Ascending aorta (tissue), 2 donors: ENCODE data around the gene CD72. TPM values are rescaled to one million over a fixed set of nuclear protein-coding genes. Genes with fewer than 3 reads are reported as not detected.

ENCODE experiments used
- DNase-seq, 2 donors: peaks; one replicate each; pipeline ENCODE4 v3.0.0-alpha.2; 2019; ENCODE audit warnings: low spot score in 2 of 2
- H3K27ac ChIP-seq, 2 donors: fragments of 200-600 bp; sonication (generic); one replicate each; pipeline ENCODE4 v1.5.1; 2016 to 2017; ENCODE audit warnings: mild to moderate bottlenecking in 1 of 2
- H3K27me3 ChIP-seq: fragments of 200-600 bp; sonication (generic); one replicate; pipeline ENCODE4 v1.5.1; 2017
- H3K36me3 ChIP-seq, 2 donors: fragments of 200-600 bp; sonication (generic); one replicate each; pipeline ENCODE4 v1.5.1; 2016
- H3K4me1 ChIP-seq, 2 donors: fragments of 200-600 bp; sonication (generic); one replicate each; pipeline ENCODE4 v1.5.1; 2016 to 2017; ENCODE audit warnings: mild to moderate bottlenecking in 1 of 2
- H3K4me3 ChIP-seq, 2 donors: fragments of 200-600 bp; sonication (generic); one replicate each; pipeline ENCODE4 v1.5.1; 2016 to 2017; ENCODE audit warnings: mild to moderate bottlenecking in 1 of 2
- H3K9me3 ChIP-seq, 2 donors: fragments of 200-600 bp; sonication (generic); one replicate each; pipeline ENCODE4 v1.5.1; 2016
- CTCF ChIP-seq, 3 experiments: fragments of 200-600 bp in 2 of 3; fragments of 450-650 bp in 1 of 3; sonication (generic) in 2 of 3; IDR thresholded peaks; one replicate each; pipeline ENCODE4 v1.5.1; 2016 to 2019; ENCODE audit warnings: antibody characterized with exemption in 3 of 3, mild to moderate bottlenecking in 1 of 3, moderate library complexity in 1 of 3
- intact Hi-C: fragments of 100-400 bp; cut with DNase I; formaldehyde crosslinking; loops from one replicate; pipeline ENCODE4 v1.15.1; 2023
- total RNA-seq: library from RNA; depleted of rRNA; stranded (reverse); fragments of >200 nt; gene quantifications from one replicate; pipeline ENCODE4 v1.1.0, GENCODE V29; 2016

The CD72 gene
- total RNA-seq, 1 donor from 2014 or later = not detected

- peak in 1 of 2 donors; percentile 91 for DNase-seq
- no peak for TF ChIP-seq CTCF (IDR thresholded peaks at IDR 0.05)
- Histone ChIP-seq H3K36me3 (peaks cover 6 to 23% of the 10 kb centered on the region in 2 donors), H3K4me3 (peak within 1 kb of the TSS; percentile 58 to 69), H3K27me3 (no peaks in the 10 kb centered on the region), H3K9me3 (no peaks in the 10 kb centered on the region), H3K4me1 (peaks cover 15 to 28% of the 10 kb centered on the region in 2 donors), H3K27ac (peak within 1 kb of the TSS; percentile 97 to 100)
- intact Hi-C loops = loop anchor here (2.0 kb wide), 1 partner anchor 16 kb away; no protein-coding TSS in a partner anchor
Observed at GRCh38 chr9:35664531-35665470, 46.6 kb upstream of the CD72 start, which contains the start of gene ARHGEF39. Gene ARHGEF39, minus strand, starts transcription at chr9:35665195. Its CDS starts 26 bp downstream, at chr9:35665169.

DNA sequence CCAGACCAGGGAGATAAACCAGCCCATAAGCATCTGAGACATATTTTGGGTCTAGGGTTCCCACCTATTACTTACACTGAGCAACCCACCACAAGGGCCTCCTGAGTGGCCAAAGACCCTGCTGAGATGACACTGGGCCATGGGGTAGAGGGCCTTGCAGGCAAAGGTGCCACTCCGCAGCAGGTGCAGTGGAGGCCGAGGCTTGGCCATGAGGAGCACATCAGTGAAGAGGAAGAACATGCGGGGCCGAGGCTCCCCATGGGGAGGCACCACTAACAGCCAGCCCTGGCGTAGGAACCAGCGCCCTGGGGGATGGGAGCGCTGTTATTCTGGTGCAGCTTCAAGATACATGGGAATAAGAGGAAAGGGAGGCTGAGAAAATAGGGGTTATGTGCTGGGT, 44.2 kb upstream of the CD72 start:
- Histone ChIP-seq H3K9me3 (no peaks in the 10 kb centered on the region), H3K27me3 (no peaks in the 10 kb centered on the region), H3K4me1 (peaks cover 15 to 30% of the 10 kb centered on the region in 2 donors), H3K4me3 (no peak overlapping the region), H3K36me3 (peaks cover 6 to 23% of the 10 kb centered on the region in 2 donors), H3K27ac (peak overlapping the region; percentile 97 to 100)
- TF ChIP-seq CTCF (IDR thresholded peaks at IDR 0.05) = no peak
- intact Hi-C loops = no loop called here
- no peak for DNase-seq

DNA sequence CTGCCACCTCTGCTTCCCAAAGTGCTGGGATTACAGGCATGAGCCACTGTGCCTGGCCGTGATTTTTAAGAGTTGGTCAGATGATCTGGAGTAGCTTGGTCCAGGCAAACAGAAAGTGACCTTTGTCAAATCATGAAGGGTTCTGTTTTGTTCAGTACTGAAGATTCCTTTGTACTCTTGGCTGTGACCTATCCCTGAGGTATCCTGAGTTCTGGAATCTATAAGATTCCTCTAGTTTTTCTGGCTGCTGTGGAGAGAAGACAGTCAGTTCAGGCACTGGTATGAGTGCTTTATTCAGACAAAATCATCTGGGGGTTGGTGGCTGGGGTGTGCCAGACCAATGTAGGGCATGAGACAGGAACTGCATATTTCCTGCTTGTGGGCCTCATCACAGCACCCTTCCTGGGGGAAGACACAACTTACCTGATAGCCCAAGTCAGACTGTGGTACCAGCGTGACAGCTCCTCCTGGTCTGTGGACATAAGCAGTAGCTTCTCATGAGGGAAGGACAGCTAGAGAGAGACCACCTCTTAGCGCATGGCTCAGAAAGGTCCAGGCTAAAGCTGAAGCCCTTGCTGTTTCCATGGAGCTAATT, 43.6 kb upstream of the CD72 start:
- intact Hi-C loops = no loop called here
- H3K27ac ChIP-seq = peak overlapping the region; percentile 97 to 100

DNA sequence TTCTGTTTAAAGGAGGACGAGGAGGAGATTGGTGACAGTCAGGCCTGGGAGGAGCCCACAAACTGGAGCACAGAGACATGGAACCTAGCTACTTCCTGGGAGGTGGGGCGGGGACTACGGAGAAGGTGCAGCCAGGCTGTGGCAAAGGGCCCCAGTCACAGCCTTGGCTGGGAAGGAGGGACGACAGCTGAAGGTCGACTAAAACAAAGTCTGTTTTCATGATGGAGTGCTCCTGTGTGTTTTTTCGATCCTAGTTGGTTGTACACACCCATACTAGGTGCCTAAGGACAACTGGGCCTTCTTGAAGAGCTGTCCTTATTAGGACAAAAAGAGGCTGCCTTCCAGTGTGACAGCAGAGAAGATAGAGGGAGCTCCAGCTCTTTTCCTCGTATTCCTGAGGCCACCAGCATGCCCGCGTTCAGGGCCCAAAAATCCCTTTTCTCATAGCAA, 42.8 kb upstream of the CD72 start:
- peak overlapping the region; percentile 97 to 100 for H3K27ac ChIP-seq
- H3K36me3 ChIP-seq = peaks cover 6 to 23% of the 10 kb centered on the region in 2 donors
- H3K4me1 ChIP-seq = peaks cover 15 to 40% of the 10 kb centered on the region in 2 donors
- no peaks in the 10 kb centered on the region for H3K27me3 ChIP-seq
- intact Hi-C loops = no loop called here
- TF ChIP-seq CTCF (IDR thresholded peaks at IDR 0.05) = peak; percentile 31 to 71 (median 43)
- peak overlapping the region; percentile 88 to 99 for H3K4me3 ChIP-seq
- no peak for DNase-seq
- H3K9me3 ChIP-seq = no peaks in the 10 kb centered on the region

More for the DNA sequence above, 43.6 kb upstream of the CD72 start:
- Histone ChIP-seq H3K9me3 (no peaks in the 10 kb centered on the region), H3K27me3 (no peaks in the 10 kb centered on the region), H3K4me3 (no peak overlapping the region), H3K4me1 (peaks cover 15 to 36% of the 10 kb centered on the region in 2 donors), H3K36me3 (peaks cover 6 to 23% of the 10 kb centered on the region in 2 donors)
- TF ChIP-seq CTCF (IDR thresholded peaks at IDR 0.05) = no peak
- no peak for DNase-seq

DNA sequence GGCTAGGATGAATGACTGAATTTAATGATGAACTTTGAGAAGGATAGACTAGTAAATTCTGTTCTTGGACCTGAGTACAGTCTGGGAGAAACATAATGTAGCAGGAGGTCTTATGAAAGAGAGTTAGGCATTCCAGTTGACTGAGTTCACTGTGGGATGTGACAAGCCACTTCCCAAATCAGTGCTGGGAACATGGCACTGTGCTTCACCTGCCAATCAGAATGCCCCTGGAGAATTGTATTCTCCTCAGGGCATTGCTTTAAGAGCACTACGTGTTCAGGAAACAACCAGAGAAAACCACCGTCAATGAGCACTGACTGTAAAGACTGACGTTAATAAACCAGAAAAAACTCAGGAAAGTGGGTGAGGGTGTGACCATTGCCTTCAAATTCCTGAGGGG, 41.1 kb upstream of the CD72 start:
- peaks cover 5 to 35% of the 10 kb centered on the region in 2 donors for H3K4me1 ChIP-seq
- H3K27ac ChIP-seq = peak overlapping the region; percentile 97 to 100
- intact Hi-C loops = loop anchor here (1.0 to 10.0 kb wide), 5 partner anchors 69 to 667 kb away; partner anchors contain the start of genes FAM221B, HRCT1, SPAAR and SPAG8
- DNase-seq = peak in 1 of 2 donors; percentile 93
- H3K4me3 ChIP-seq = peak overlapping the region; percentile 88 to 99
- H3K27me3 ChIP-seq = no peaks in the 10 kb centered on the region
- peaks cover 6 to 23% of the 10 kb centered on the region in 2 donors for H3K36me3 ChIP-seq
- H3K9me3 ChIP-seq = no peaks in the 10 kb centered on the region
- no peak for TF ChIP-seq CTCF (IDR thresholded peaks at IDR 0.05)
